NCI-H2196 treated with DMSO at 0.1 percent for 48 hours (cell line): ENCODE results near the gene COLEC11.
"Not testable (repeated sequence)": the region's sequence is repeated elsewhere in the genome, so short reads cannot be mapped to it uniquely, and the experiment has no call there.

Source experiments
- DNase-seq: peaks from one replicate; lab custom pipeline; 2025; ENCODE audit not compliant: unreplicated experiment; lab: John Stamatoyannopoulos, UW

The COLEC11 gene

GRCh38 chr2:3622967-3623366 lies 28.1 kb downstream of the COLEC11 start:
- DNase-seq, result no peak

GRCh38 chr2:3624059-3624794 lies 29.3 kb downstream of the COLEC11 start:
- DNase-seq, result no peak

GRCh38 chr2:3625186-3625585 lies 30.3 kb downstream of the COLEC11 start:
- no peak for DNase-seq

GRCh38 chr2:3626118-3626811 lies 31.4 kb downstream of the COLEC11 start:
- DNase-seq, result no peak

GRCh38 chr2:3626812-3627499 lies 32.0 kb downstream of the COLEC11 start:
- DNase-seq, result no peak

- DNase-seq, result no peak
Observed at GRCh38 chr2:3627500-3628100, 32.7 kb downstream of the COLEC11 start.

GRCh38 chr2:3628241-3628679 lies 33.3 kb downstream of the COLEC11 start:
- no peak for DNase-seq

GRCh38 chr2:3628800-3629199 lies 33.9 kb downstream of the COLEC11 start:
- DNase-seq, result no peak

- no peak for DNase-seq
Observed at GRCh38 chr2:3630631-3631030, 35.7 kb downstream of the COLEC11 start.

- DNase-seq, result no peak
Observed at GRCh38 chr2:3631161-3631850, 36.4 kb downstream of the COLEC11 start.

- no peak for DNase-seq
Observed at GRCh38 chr2:3631851-3632659, 37.1 kb downstream of the COLEC11 start.

- DNase-seq, result peak; percentile 21
Observed at GRCh38 chr2:3633089-3633981, 38.4 kb downstream of the COLEC11 start.

- DNase-seq, result no peak
Observed at GRCh38 chr2:3633982-3634595, 39.2 kb downstream of the COLEC11 start.

GRCh38 chr2:3634596-3635121 lies 39.7 kb downstream of the COLEC11 start:
- no peak for DNase-seq

- no peak for DNase-seq
Observed at GRCh38 chr2:3635171-3635974, 40.5 kb downstream of the COLEC11 start.

GRCh38 chr2:3635975-3636327 lies 41.0 kb downstream of the COLEC11 start:
- not testable (repeated sequence) for DNase-seq

GRCh38 chr2:3636586-3637310 lies 41.8 kb downstream of the COLEC11 start:
- no peak for DNase-seq
